ENCODE results near the gene OSBPL9. TPM values are rescaled to one million over a fixed set of nuclear protein-coding genes. Genes with fewer than 3 reads are reported as not detected.
"Not testable (repeated sequence)": the region's sequence is repeated elsewhere in the genome, so short reads cannot be mapped to it uniquely, and the experiment has no call there.

The OSBPL9 gene
- total and polyA plus RNA-seq, 2 experiments from 2014 or later = 71.0 to 288 TPM

DNA sequence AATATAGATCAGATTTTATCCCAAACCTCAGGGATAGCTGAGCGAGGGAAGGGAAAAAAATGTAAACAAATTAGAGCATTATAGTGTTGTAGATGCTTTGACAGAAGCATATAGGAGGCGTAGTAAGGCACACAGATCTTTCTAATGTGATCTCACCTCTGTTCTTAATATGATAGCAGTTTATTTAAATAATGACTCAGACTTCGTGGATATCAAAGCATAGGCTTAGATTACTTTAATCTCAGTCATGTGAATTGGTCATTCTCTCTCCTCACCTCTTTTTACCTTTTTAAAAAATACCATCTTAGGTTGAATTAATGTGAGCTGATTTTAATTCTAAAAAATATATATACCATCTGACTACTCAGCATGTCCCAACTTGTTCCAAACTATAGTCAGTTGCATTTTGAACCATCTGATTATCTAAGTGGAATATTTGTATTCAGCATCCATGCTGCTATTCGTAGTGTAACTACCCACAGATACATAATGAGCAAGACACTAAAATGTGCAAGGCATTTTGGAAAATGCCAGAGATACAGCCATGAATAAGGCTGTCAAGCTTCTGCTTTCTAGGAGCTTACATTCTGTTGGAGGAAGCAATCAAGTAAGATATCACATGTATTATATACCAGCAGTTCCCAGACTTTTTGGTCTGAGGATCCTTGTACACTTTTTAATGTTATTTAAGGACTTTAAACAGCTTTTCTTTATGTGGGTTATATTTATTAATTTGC is 76.7 kb downstream of the OSBPL9 start:
- H3K79me2 ChIP-seq = peaks cover 51% of the 10 kb centered on the region
- H3K27ac ChIP-seq = no peak overlapping the region
- H3K4me3 ChIP-seq = no peak overlapping the region
- no peak for DNase-seq (ENCODE audit: low spot score)
- TF ChIP-seq EZH2phosphoT487 (IDR thresholded peaks at IDR 0.05; ENCODE audit: low read depth, severe bottlenecking, unreplicated experiment) (no peak), EZH2 (IDR thresholded peaks at IDR 0.05; ENCODE audit: borderline replicate concordance) (no peak)
- TF ChIP-seq, protein P1, sequence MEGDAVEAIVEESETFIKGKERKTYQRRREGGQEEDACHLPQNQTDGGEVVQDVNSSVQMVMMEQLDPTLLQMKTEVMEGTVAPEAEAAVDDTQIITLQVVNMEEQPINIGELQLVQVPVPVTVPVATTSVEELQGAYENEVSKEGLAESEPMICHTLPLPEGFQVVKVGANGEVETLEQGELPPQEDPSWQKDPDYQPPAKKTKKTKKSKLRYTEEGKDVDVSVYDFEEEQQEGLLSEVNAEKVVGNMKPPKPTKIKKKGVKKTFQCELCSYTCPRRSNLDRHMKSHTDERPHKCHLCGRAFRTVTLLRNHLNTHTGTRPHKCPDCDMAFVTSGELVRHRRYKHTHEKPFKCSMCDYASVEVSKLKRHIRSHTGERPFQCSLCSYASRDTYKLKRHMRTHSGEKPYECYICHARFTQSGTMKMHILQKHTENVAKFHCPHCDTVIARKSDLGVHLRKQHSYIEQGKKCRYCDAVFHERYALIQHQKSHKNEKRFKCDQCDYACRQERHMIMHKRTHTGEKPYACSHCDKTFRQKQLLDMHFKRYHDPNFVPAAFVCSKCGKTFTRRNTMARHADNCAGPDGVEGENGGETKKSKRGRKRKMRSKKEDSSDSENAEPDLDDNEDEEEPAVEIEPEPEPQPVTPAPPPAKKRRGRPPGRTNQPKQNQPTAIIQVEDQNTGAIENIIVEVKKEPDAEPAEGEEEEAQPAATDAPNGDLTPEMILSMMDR (IDR thresholded peaks at IDR 0.05; ENCODE audit: poor library complexity) = no peak
- 68% methylated on average over 4 of the region's 4 CpGs for WGBS (ENCODE audit: low lambda C conversion rate, missing lambda C conversion rate)
- H3K27me3 ChIP-seq = no peaks in the 10 kb centered on the region
- no peak overlapping the region for H3K4me2 ChIP-seq
- peaks cover 17% of the 10 kb centered on the region for H3K4me1 ChIP-seq (ENCODE audit: insufficient read depth)
- H4K20me1 ChIP-seq (ENCODE audit: insufficient read depth, poor library complexity, severe bottlenecking) = no peaks in the 10 kb centered on the region
- no peak overlapping the region for H2AFZ ChIP-seq
- H3K9me2 ChIP-seq (replicated peaks; ENCODE audit: insufficient read depth) = no peaks in the 10 kb centered on the region
- H3K9me3 ChIP-seq (ENCODE audit: low read depth) = no peaks in the 10 kb centered on the region
- no peaks in the 10 kb centered on the region for H3K36me3 ChIP-seq (replicated peaks; ENCODE audit: insufficient read depth, low read depth)

DNA sequence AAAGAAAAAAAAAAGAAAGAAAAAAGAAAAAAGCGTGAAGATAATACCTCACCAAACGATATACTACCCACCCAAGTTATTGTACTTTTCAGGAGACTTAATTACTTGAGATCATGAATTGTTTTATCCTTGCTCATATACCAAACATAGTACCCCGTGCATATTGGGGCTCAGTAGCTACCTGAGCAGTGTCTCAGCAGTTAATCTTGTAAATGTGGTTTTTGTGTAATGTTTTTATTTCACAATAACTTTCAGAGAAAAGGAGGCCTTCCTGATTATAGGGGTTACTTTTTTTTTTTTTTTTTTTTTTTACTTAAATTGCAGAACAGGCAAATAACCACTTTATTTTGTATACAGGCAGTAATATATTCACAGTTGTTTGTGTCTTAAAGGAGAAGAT is 80.3 kb downstream of the OSBPL9 start:
- Histone ChIP-seq H3K9me3 (ENCODE audit: low read depth) (no peaks in the 10 kb centered on the region), H4K20me1 (ENCODE audit: insufficient read depth, poor library complexity, severe bottlenecking) (no peaks in the 10 kb centered on the region), H3K4me3 (no peak overlapping the region), H3K36me3 (replicated peaks; ENCODE audit: insufficient read depth, low read depth) (no peaks in the 10 kb centered on the region), H3K4me2 (no peak overlapping the region), H3K4me1 (ENCODE audit: insufficient read depth) (no peaks in the 10 kb centered on the region), H3K9me2 (replicated peaks; ENCODE audit: insufficient read depth) (no peaks in the 10 kb centered on the region), H3K27me3 (no peaks in the 10 kb centered on the region), H3K27ac (no peak overlapping the region), H3K79me2 (peaks cover 72% of the 10 kb centered on the region), H2AFZ (no peak overlapping the region)
- no peak for TF ChIP-seq EZH2phosphoT487 (IDR thresholded peaks at IDR 0.05; ENCODE audit: low read depth, severe bottlenecking, unreplicated experiment)
- no peak for TF ChIP-seq EZH2 (IDR thresholded peaks at IDR 0.05; ENCODE audit: borderline replicate concordance)
- TF ChIP-seq, protein P1 (IDR thresholded peaks at IDR 0.05; ENCODE audit: poor library complexity) = no peak
- no peak for DNase-seq (ENCODE audit: low spot score)
- 95% methylated on average over 3 of the region's 3 CpGs for WGBS (ENCODE audit: low lambda C conversion rate, missing lambda C conversion rate)

DNA sequence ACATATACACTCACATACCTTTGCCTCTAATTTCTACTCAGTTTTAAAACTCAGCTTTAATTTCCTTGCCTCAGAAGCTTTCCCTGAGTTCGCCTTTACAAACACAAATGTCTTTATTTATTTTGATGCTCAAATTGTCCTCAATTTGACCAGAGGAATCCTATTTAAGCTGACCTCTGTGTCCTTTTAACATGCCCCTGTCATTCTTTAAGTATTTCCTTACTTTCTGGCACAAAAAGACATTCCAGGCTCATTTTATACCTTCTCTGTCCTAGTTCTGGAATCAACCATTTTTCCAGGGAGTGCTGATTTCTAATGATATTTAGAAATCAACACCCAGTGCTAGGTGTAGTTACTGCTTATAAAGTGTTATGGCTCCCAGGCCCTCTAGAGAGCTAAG is 82.5 kb downstream of the OSBPL9 start:
- WGBS (ENCODE audit: low lambda C conversion rate, missing lambda C conversion rate) = 79% methylated on average over 1 of the region's 1 CpG
- no peak overlapping the region for H3K4me2 ChIP-seq
- H3K9me2 ChIP-seq (replicated peaks; ENCODE audit: insufficient read depth) = no peaks in the 10 kb centered on the region
- H3K9me3 ChIP-seq (ENCODE audit: low read depth) = no peaks in the 10 kb centered on the region
- no peak overlapping the region for H3K4me3 ChIP-seq
- H3K27ac ChIP-seq = no peak overlapping the region
- H4K20me1 ChIP-seq (ENCODE audit: insufficient read depth, poor library complexity, severe bottlenecking) = no peaks in the 10 kb centered on the region
- TF ChIP-seq EZH2phosphoT487 (IDR thresholded peaks at IDR 0.05; ENCODE audit: low read depth, severe bottlenecking, unreplicated experiment) = no peak
- TF ChIP-seq, protein P1 (IDR thresholded peaks at IDR 0.05; ENCODE audit: poor library complexity) = no peak
- TF ChIP-seq EZH2 (IDR thresholded peaks at IDR 0.05; ENCODE audit: borderline replicate concordance) = no peak
- no peaks in the 10 kb centered on the region for H3K36me3 ChIP-seq (replicated peaks; ENCODE audit: insufficient read depth, low read depth)
- H3K27me3 ChIP-seq = no peaks in the 10 kb centered on the region
- DNase-seq (ENCODE audit: low spot score) = no peak
- no peak overlapping the region for H2AFZ ChIP-seq
- no peaks in the 10 kb centered on the region for H3K4me1 ChIP-seq (ENCODE audit: insufficient read depth)
- H3K79me2 ChIP-seq = peaks cover 62% of the 10 kb centered on the region

DNA sequence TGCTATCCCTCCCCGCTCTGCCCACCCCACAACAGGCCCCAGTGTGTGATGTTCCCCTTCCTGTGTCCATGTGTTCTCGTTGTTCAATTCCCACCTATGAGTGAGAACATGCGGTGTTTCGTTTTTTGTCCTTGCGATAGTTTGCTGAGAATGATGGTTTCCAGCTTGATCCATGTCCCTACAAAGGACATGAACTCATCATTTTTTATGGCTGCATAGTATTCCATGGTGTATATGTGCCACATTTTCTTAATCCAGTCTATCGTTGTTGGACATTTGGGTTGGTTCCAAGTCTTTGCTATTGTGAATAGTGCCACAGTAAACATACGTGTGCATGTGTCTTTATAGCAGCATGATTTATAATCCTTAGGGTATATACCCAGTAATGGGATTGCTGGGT is 84.9 kb downstream of the OSBPL9 start:
- H4K20me1 ChIP-seq (ENCODE audit: insufficient read depth, poor library complexity, severe bottlenecking); DNase-seq (ENCODE audit: low spot score); H3K36me3 ChIP-seq (replicated peaks; ENCODE audit: insufficient read depth, low read depth); H3K4me1 ChIP-seq (ENCODE audit: insufficient read depth); H3K9me2 ChIP-seq (replicated peaks; ENCODE audit: insufficient read depth); H2AFZ ChIP-seq; H3K9me3 ChIP-seq (ENCODE audit: low read depth); H3K27me3 ChIP-seq; H3K27ac ChIP-seq; H3K4me3 ChIP-seq; H3K4me2 ChIP-seq: not testable (repeated sequence)
- peaks cover 51% of the 10 kb centered on the region for H3K79me2 ChIP-seq
- 92% methylated on average over 7 of the region's 7 CpGs for WGBS (ENCODE audit: low lambda C conversion rate, missing lambda C conversion rate)

DNA sequence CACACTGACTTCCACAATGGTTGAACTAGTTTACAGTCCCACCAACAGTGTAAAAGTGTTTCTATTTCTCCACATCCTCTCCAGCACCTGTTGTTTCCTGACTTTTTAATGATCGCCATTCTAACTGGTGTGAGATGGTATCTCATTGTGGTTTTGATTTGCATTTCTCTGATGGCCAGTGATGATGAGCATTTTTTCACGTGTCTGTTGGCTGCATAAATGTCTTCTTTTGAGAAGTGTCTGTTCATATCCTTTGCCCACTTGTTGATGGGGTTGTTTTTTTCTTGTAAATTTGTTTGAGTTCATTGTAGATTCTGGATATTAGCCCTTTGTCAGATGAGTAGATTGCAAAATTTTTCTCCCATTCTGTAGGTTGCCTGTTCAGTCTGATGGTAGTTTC is 85.3 kb downstream of the OSBPL9 start:
- H3K27me3 ChIP-seq; H3K9me2 ChIP-seq (replicated peaks; ENCODE audit: insufficient read depth); H3K36me3 ChIP-seq (replicated peaks; ENCODE audit: insufficient read depth, low read depth); H3K4me1 ChIP-seq (ENCODE audit: insufficient read depth); H2AFZ ChIP-seq; H3K4me3 ChIP-seq; H3K27ac ChIP-seq; H3K4me2 ChIP-seq; DNase-seq (ENCODE audit: low spot score); H3K9me3 ChIP-seq (ENCODE audit: low read depth); H4K20me1 ChIP-seq (ENCODE audit: insufficient read depth, poor library complexity, severe bottlenecking): not testable (repeated sequence)
- WGBS (ENCODE audit: low lambda C conversion rate, missing lambda C conversion rate) = no CpG with 5 or more reads among the region's 2 CpGs
- H3K79me2 ChIP-seq = peaks cover 51% of the 10 kb centered on the region
